Measurements from ENCODE around the gene RBPJL.

The RBPJL gene, protein sequence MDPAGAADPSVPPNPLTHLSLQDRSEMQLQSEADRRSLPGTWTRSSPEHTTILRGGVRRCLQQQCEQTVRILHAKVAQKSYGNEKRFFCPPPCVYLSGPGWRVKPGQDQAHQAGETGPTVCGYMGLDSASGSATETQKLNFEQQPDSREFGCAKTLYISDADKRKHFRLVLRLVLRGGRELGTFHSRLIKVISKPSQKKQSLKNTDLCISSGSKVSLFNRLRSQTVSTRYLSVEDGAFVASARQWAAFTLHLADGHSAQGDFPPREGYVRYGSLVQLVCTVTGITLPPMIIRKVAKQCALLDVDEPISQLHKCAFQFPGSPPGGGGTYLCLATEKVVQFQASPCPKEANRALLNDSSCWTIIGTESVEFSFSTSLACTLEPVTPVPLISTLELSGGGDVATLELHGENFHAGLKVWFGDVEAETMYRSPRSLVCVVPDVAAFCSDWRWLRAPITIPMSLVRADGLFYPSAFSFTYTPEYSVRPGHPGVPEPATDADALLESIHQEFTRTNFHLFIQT

DNA sequence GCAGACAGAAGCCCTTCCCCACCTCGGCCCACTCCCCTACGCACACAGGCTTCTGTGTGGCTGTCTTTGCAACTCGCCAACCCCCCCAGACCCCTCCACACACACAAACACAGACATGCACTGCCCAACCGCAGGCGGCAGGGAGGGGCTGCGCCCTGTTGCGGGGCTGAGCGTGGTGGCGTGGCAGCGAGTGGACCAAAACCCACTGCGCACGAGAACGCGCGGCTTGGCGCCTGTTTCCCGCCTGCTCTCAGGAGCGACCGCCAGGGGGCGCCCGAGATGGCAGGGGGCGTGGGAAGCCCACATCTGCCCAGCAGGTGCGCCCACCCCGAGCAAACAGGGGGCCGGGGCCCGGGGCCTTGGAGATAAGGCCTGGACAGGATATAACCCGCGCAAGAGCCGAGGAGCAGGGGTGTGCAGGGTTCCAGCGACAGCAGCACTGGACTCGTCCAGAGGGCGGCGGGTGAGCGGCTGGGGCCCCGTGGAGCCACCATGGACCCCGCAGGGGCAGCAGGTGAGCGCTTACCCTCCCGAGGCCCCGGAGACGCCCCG lies at the start of gene RBPJL:
Gene RBPJL (plus strand): TSS at position 410 of the 552 bp plus-strand sequence. CDS start 83 bp downstream, at position 493.
- DNase-seq (ENCODE audit: low read depth in 2 of 2) = peak; percentile 33 to 41

GRCh38 chr20:45257161-45257560 lies 49.5 kb upstream of the RBPJL start:
- DNase-seq (ENCODE audit: low read depth in 2 of 2) = no peak

- no peak for DNase-seq (ENCODE audit: low read depth in 2 of 2)
These were observed 48.9 kb upstream of the RBPJL start for GRCh38 chr20:45257711-45258110.

- no peak for DNase-seq (ENCODE audit: low read depth in 2 of 2)
These were observed 48.4 kb upstream of the RBPJL start for GRCh38 chr20:45258259-45258658.

- DNase-seq (ENCODE audit: low read depth in 2 of 2) = no peak
These were observed 48.0 kb upstream of the RBPJL start for GRCh38 chr20:45258664-45259063.

DNA sequence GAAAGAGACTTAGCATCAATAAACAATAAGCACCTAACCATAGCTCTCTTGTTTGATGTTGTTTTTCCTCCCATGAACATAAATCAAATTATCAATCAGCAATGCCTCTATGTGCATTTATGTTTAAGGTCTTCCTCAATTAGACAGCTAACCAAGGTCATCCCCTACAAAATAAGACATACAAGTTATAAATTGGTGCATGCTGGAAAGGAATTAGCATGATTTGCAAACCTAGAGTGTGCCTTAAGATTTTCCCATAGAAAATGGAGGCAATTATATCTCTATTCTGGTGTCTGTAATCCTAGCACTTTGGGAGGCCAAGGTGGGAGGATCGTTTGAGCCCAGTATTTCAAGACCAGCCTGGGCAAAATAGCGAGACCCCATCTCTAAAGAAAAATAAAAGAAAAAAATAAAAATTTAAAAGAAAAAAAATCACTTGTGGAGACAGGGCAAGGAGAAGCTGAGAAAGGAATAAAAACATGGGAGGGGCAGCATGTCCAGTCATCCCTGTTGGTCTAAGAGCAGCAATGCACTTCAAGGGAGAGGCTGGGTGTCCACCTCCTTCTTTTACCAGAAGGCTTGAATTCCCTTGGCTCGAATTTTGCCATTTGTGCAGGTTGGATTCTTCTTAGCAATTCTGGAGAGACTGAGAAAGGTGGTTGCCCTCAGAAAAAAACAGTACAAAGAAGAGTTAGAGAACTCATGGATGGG lies 42.9 kb upstream of the RBPJL start:
- no peak for DNase-seq (ENCODE audit: low read depth in 2 of 2)

DNA sequence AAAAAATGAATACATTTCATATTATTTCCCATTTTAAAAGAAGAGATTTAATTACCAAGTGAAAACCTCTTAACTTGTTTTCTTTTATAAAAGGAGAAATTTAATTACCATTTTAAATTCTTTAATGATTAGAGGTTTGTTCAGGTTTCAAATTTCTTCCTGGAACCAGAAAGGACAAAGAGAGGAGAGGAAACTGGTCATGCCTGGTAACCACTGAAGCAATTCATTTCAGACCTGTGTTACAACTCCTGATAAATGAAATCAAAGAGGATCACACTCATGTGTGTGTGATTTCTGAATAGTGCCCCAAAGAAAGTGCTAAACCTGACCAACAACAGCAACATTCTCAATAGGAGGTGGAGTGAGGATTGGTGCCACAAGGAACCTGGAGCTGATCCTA lies 39.7 kb upstream of the RBPJL start:
- DNase-seq (ENCODE audit: low read depth in 2 of 2) = no peak

- no peak for DNase-seq (ENCODE audit: low read depth in 2 of 2)
These were observed 38.1 kb upstream of the RBPJL start for GRCh38 chr20:45268531-45268930.

GRCh38 chr20:45269056-45269455 lies 37.6 kb upstream of the RBPJL start:
- DNase-seq (ENCODE audit: low read depth in 2 of 2) = no peak

DNA sequence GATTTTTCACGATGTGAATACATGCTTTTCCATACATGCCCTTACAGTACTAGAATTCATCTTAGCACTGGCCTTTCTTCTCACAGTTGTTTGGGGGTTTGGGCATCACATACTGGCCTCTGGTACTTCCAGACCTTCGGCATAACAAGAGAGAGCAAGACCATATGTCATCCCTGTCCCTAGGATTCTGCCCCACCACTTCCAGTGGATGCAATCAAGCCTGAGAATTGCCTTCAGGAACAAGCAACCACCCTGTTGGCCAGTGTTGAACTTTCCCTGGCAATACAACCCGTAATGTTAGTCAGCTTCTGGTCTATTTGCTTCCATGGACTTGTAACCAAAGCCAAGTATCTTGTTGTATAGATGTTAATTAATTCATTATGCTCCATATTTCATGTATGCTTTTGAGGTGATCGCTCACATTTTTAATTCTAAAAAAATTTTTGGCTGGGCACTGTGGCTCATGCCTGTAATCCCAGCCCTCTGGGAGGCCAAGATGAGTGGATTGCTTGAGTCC lies 36.8 kb upstream of the RBPJL start:
- DNase-seq (ENCODE audit: low read depth in 2 of 2) = no peak

- DNase-seq (ENCODE audit: low read depth in 2 of 2) = no peak
These were observed 31.3 kb upstream of the RBPJL start for GRCh38 chr20:45275338-45275737.

DNA sequence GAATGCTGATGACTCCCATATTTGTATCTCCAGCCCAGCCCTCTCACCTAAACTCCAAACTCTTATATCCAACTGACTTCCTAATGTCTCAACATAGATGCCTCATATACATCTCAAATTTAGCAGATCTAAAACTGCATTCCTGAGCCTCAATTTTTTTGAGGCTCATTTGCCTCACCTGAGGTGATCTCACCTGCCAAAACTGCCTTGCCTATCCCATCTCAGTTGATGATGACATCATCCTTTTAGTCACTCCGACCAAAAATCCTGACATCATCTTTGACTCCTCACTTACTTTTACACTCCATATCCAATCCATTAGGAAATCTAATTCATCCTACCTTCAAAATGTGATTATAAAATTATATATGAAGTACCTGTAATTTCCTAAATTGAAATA lies 26.6 kb upstream of the RBPJL start:
- DNase-seq (ENCODE audit: low read depth in 2 of 2) = no peak

DNA sequence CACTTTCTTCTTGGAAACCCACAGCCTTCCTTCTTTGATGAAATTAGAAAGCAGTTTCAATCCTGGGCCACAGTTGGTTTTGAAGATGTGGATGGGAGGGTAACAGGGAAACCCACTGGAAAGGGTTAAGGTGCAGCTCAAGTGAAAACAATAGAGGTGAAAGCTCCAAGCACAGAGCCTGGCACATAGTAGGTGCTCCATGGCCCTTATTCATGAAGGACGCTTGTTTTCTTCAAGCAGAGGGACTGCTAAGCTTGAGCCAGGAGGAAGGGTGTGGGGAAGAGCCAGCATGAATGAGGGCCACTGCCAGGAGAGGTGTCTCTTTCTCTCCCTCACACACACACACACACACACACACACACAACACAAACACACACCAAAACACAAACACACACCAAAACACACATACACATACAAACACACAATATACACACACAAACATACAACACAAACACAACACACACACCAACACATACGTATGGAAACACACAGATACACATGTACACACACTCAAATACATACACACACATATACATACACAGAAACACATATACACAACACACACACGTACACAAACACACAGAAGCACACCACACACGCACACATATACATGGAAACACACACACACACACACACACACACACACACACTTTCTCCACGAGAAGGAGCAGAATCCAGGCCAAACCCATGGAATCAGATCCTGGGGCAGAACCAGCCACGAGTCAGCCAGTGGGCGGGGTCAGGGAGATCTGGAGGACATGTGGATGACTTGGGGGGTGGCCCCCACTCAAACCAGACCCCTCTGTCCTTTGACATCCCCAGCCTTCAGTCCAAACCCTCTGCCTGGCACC lies 23.7 kb upstream of the RBPJL start:
- no peak for DNase-seq (ENCODE audit: low read depth in 2 of 2)

GRCh38 chr20:45283551-45284057 lies 23.0 kb upstream of the RBPJL start:
- DNase-seq (ENCODE audit: low read depth in 2 of 2) = no peak

GRCh38 chr20:45288376-45288775 lies 18.3 kb upstream of the RBPJL start:
- no peak for DNase-seq (ENCODE audit: low read depth in 2 of 2)

DNA sequence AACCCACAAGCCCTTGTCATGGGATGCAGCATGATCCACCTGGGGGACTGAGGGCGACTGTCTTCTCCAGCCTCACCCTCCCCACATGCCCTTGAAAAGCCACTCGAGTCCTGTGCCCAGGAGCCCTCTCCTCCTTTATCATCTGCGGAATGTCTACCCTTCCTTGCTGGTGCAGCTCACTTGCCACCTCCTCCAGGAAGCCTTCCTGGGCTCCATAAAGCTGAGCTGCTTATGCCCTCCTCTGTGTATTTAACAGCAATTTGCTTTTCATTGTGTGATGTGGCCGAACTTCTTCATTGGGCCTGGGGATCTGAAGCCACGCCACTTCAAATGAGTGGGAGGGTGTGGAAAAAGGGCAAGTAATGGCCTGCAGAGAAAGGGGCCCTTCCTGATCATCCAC lies 17.8 kb upstream of the RBPJL start:
- DNase-seq (ENCODE audit: low read depth in 2 of 2) = no peak

- DNase-seq (ENCODE audit: low read depth in 2 of 2) = no peak
These were observed 16.5 kb upstream of the RBPJL start for GRCh38 chr20:45289942-45290676.

- DNase-seq (ENCODE audit: low read depth in 2 of 2) = peak; percentile 51 to 62
These were observed 15.8 kb upstream of the RBPJL start for GRCh38 chr20:45290677-45291355.

DNA sequence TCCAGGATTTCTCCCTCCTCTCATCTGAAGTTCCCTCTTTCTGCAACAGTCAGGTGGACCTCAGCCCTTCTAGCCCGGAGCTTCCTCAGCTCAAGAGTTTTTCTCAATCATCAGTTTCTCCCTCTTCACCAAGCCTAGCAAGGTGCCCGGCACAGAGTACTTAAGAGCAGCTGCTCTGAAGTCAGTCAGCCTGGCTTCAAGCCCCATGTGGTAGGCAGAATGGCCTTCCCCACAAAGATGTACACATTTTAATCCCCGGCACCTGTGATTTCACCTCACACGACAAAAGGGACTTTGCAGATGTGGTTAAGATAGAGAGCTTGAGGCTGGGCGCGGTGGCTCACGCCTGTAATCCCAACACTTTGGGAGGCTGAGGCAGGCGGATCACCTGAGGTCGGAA lies 15.1 kb upstream of the RBPJL start:
- no peak for DNase-seq (ENCODE audit: low read depth in 2 of 2)

DNA sequence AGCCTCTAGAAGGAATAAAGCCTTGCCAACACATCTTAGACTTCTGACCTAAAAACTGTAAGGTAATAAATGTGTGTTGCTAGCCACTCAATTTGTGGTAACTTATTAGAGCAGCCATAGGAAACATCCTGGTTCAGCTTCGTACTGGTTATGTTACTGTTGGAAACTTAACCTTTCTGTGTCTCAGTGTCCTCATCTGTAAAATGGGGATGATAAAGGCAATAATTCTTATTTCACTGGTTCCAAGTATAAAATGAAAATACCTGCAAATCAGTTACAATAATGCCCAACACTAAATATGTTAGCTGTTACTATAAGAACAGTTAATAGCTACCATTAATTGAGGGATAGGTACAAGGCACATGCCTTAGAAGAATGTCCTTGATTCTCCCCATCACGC lies 14.3 kb upstream of the RBPJL start:
- no peak for DNase-seq (ENCODE audit: low read depth in 2 of 2)

Measured in activated CD4-positive, alpha-beta T cell treated with anti-CD3 and anti-CD28 coated beads for 24 hours (primary cell).